Stomach smooth muscle (tissue), 2 donors: ENCODE results near the gene EDNRB.

Experiments used
- H3K27ac ChIP-seq: one replicate; pipeline ENCODE4 v1.7.0; 2013; ENCODE audit warnings: mild to moderate bottlenecking, low read length, inconsistent platforms
- H3K27me3 ChIP-seq, 2 donors: one replicate each; pipeline ENCODE4 v1.7.0; 2013; ENCODE audit warnings: low read length in 2 of 2; ENCODE audit not compliant: insufficient read depth in 2 of 2, control insufficient read depth in 1 of 2
- H3K36me3 ChIP-seq, 2 donors: one replicate each; pipeline ENCODE4 v1.7.0; 2013; ENCODE audit warnings: low read length in 2 of 2; ENCODE audit not compliant: control insufficient read depth in 2 of 2, insufficient read depth in 2 of 2
- H3K4me1 ChIP-seq: one replicate; pipeline ENCODE4 v1.7.0; 2013; ENCODE audit warnings: low read length; ENCODE audit not compliant: control insufficient read depth, insufficient read depth
- H3K4me3 ChIP-seq, 2 donors: one replicate each; pipeline ENCODE4 v1.7.0; 2013; ENCODE audit warnings: low read length in 2 of 2
- H3K9ac ChIP-seq, 2 donors: one replicate each; pipeline ENCODE4 v1.7.0; 2013; ENCODE audit warnings: low read length in 2 of 2, mild to moderate bottlenecking in 1 of 2
- H3K9me3 ChIP-seq, 2 donors: one replicate each; pipeline ENCODE4 v1.7.0; 2013; ENCODE audit warnings: low read length in 2 of 2; ENCODE audit not compliant: control insufficient read depth in 2 of 2
- donor health status: healthy.
- donor health status: Pancreatic carcinoma.

Gene EDNRB

GRCh38 chr13:77916488-77916887 lies 2.1 kb downstream of the EDNRB start:
- Histone ChIP-seq H3K9ac (no peak overlapping the region), H3K4me1 (peaks cover 12% of the 10 kb centered on the region), H3K36me3 (no peaks in the 10 kb centered on the region), H3K27me3 (peaks cover 10 to 20% of the 10 kb centered on the region in 2 donors), H3K4me3 (peak overlapping the region; percentile 1 to 31), H3K27ac (no peak overlapping the region), H3K9me3 (no peaks in the 10 kb centered on the region)

- no peak overlapping the region for H3K4me3 ChIP-seq
- no peak overlapping the region for H3K9ac ChIP-seq
- H3K27me3 ChIP-seq, result peaks cover 10 to 20% of the 10 kb centered on the region in 2 donors
- no peak overlapping the region for H3K27ac ChIP-seq
- H3K4me1 ChIP-seq, result peaks cover 12% of the 10 kb centered on the region
- H3K36me3 ChIP-seq, result no peaks in the 10 kb centered on the region
- no peaks in the 10 kb centered on the region for H3K9me3 ChIP-seq
Measured at GRCh38 chr13:77915686-77916085, 2.9 kb downstream of the EDNRB start.

- no peaks in the 10 kb centered on the region for H3K4me1 ChIP-seq
- H3K27ac ChIP-seq, result no peak overlapping the region
- no peaks in the 10 kb centered on the region for H3K9me3 ChIP-seq
- H3K27me3 ChIP-seq, result peaks cover 2 to 6% of the 10 kb centered on the region in 2 donors
- no peaks in the 10 kb centered on the region for H3K36me3 ChIP-seq
- H3K9ac ChIP-seq, result no peak overlapping the region
- no peak overlapping the region for H3K4me3 ChIP-seq
Measured at GRCh38 chr13:77913003-77913402, 5.6 kb downstream of the EDNRB start.

GRCh38 chr13:77911751-77912150 lies 6.9 kb downstream of the EDNRB start:
- Histone ChIP-seq H3K4me1 (no peaks in the 10 kb centered on the region), H3K36me3 (no peaks in the 10 kb centered on the region), H3K9ac (no peak overlapping the region), H3K9me3 (no peaks in the 10 kb centered on the region), H3K27ac (no peak overlapping the region), H3K27me3 (no peaks in the 10 kb centered on the region), H3K4me3 (no peak overlapping the region)

GRCh38 chr13:77909827-77910226 lies 8.8 kb downstream of the EDNRB start:
- Histone ChIP-seq H3K9ac (no peak overlapping the region), H3K9me3 (no peaks in the 10 kb centered on the region), H3K27ac (no peak overlapping the region), H3K4me1 (no peaks in the 10 kb centered on the region), H3K4me3 (no peak overlapping the region), H3K27me3 (no peaks in the 10 kb centered on the region), H3K36me3 (no peaks in the 10 kb centered on the region)

GRCh38 chr13:77908531-77908930 lies 10.1 kb downstream of the EDNRB start:
- Histone ChIP-seq H3K27ac (no peak overlapping the region), H3K36me3 (no peaks in the 10 kb centered on the region), H3K9me3 (no peaks in the 10 kb centered on the region), H3K4me3 (no peak overlapping the region), H3K4me1 (no peaks in the 10 kb centered on the region), H3K9ac (no peak overlapping the region), H3K27me3 (no peaks in the 10 kb centered on the region)

GRCh38 chr13:77907666-77908341 lies 10.8 kb downstream of the EDNRB start:
- Histone ChIP-seq H3K4me3 (no peak overlapping the region), H3K27ac (no peak overlapping the region), H3K9ac (no peak overlapping the region), H3K36me3 (no peaks in the 10 kb centered on the region), H3K27me3 (no peaks in the 10 kb centered on the region), H3K9me3 (peaks cover 0 to 3% of the 10 kb centered on the region in 2 donors), H3K4me1 (no peaks in the 10 kb centered on the region)

- no peaks in the 10 kb centered on the region for H3K27me3 ChIP-seq
- H3K4me3 ChIP-seq, result no peak overlapping the region
- no peaks in the 10 kb centered on the region for H3K36me3 ChIP-seq
- no peaks in the 10 kb centered on the region for H3K4me1 ChIP-seq
- peaks cover 2 to 5% of the 10 kb centered on the region in 2 donors for H3K9me3 ChIP-seq
- H3K9ac ChIP-seq, result no peak overlapping the region
- no peak overlapping the region for H3K27ac ChIP-seq
Measured at GRCh38 chr13:77904031-77904430, 14.6 kb downstream of the EDNRB start.

GRCh38 chr13:77903435-77903834 lies 15.2 kb downstream of the EDNRB start:
- Histone ChIP-seq H3K27ac (no peak overlapping the region), H3K9me3 (peaks cover 2 to 5% of the 10 kb centered on the region in 2 donors), H3K4me1 (no peaks in the 10 kb centered on the region), H3K36me3 (no peaks in the 10 kb centered on the region), H3K9ac (no peak overlapping the region), H3K27me3 (no peaks in the 10 kb centered on the region), H3K4me3 (no peak overlapping the region)

GRCh38 chr13:77902319-77902963 lies 16.2 kb downstream of the EDNRB start:
- Histone ChIP-seq H3K27me3 (no peaks in the 10 kb centered on the region), H3K36me3 (no peaks in the 10 kb centered on the region), H3K27ac (no peak overlapping the region), H3K4me3 (no peak overlapping the region), H3K9me3 (peaks cover 2 to 5% of the 10 kb centered on the region in 2 donors), H3K4me1 (no peaks in the 10 kb centered on the region), H3K9ac (no peak overlapping the region)

- Histone ChIP-seq H3K36me3 (no peaks in the 10 kb centered on the region), H3K4me3 (no peak overlapping the region), H3K4me1 (no peaks in the 10 kb centered on the region), H3K27ac (no peak overlapping the region), H3K27me3 (no peaks in the 10 kb centered on the region), H3K9me3 (peaks cover 2 to 5% of the 10 kb centered on the region in 2 donors), H3K9ac (no peak overlapping the region)
Measured at GRCh38 chr13:77898097-77898496, 20.5 kb downstream of the EDNRB start.
